Uterus (tissue), 4 donors: ENCODE data around the gene CDK5RAP1. TPM values are rescaled to one million over a fixed set of nuclear protein-coding genes. Genes with fewer than 3 reads are reported as not detected.
A peak's percentile ranks its signal among the peaks of the same experiment; 100 is the strongest.
"Not testable (repeated sequence)": the region's sequence is repeated elsewhere in the genome, so short reads cannot be mapped to it uniquely, and the experiment has no call there.

Source experiments
- DNase-seq, 2 donors: peaks; one replicate each; pipeline ENCODE4 v3.0.0-alpha.2; 2019 to 2020
- H3K27ac ChIP-seq, 2 donors: fragments of 200-600 bp; sonication (generic); 1 replicate in 1 of 2; 2 replicates in 1 of 2; pipeline ENCODE4 v1.5.1; 2016 to 2018
- H3K27me3 ChIP-seq, 2 donors: fragments of 200-600 bp; sonication (generic); one replicate each; pipeline ENCODE4 v1.5.1; 2018 to 2019; ENCODE audit warnings: control low read depth in 1 of 2
- H3K36me3 ChIP-seq, 2 donors: fragments of 200-600 bp; sonication (generic); one replicate each; pipeline ENCODE4 v1.5.1; 2019; ENCODE audit warnings: control low read depth in 1 of 2
- H3K4me1 ChIP-seq, 2 donors: fragments of 200-600 bp; sonication (generic); one replicate each; pipeline ENCODE4 v1.5.1; 2018 to 2019; ENCODE audit warnings: control low read depth in 1 of 2
- H3K4me3 ChIP-seq, 2 donors: fragments of 200-600 bp; sonication (generic); 1 replicate in 1 of 2; 2 replicates in 1 of 2; pipeline ENCODE4 v1.5.1; 2018 to 2019; ENCODE audit warnings: mild to moderate bottlenecking in 1 of 2
- H3K9me3 ChIP-seq, 2 donors: fragments of 200-600 bp; sonication (generic); one replicate each; pipeline ENCODE4 v1.5.1; 2019; ENCODE audit warnings: control low read depth in 1 of 2
- CTCF ChIP-seq, 4 experiments: fragments of 200-600 bp in 2 of 4; fragments of 450-650 bp in 2 of 4; sonication (generic) in 2 of 4; IDR thresholded peaks; one replicate each; pipeline ENCODE4 v1.5.1; 2016 to 2019; ENCODE audit warnings: antibody characterized with exemption in 4 of 4, mild to moderate bottlenecking in 2 of 4, moderate library complexity in 1 of 4
- POLR2A ChIP-seq, 2 donors: fragments of 450-650 bp; IDR thresholded peaks; one replicate each; pipeline ENCODE4 v1.6.1; 2016; ENCODE audit warnings: antibody characterized with exemption in 2 of 2, mild to moderate bottlenecking in 1 of 2, moderate library complexity in 1 of 2
- intact Hi-C: fragments of 100-400 bp; cut with DNase I; formaldehyde crosslinking; loops from one replicate; pipeline ENCODE4 v1.15.1; 2023; ENCODE audit warnings: low total_unique reads
- total RNA-seq, 4 donors: library from RNA; depleted of rRNA in 3 of 4; stranded (reverse); fragments of >200 nt in 3 of 4; gene quantifications; one replicate each; pipeline versions ENCODE4 v1.1.0 to v1.2.4, GENCODE V29; 2014 to 2023
- donor health status: DM: yes; HTN: yes; CAD: no.

The CDK5RAP1 gene
- total RNA-seq, 4 donors from 2014 or later = 4.1 to 34.6 (median 17.2) TPM

GRCh38 chr20:33431797-33432381, 30.6 kb upstream of the CDK5RAP1 start:
- H3K27me3 ChIP-seq = no peaks in the 10 kb centered on the region
- no peak for DNase-seq
- no peaks in the 10 kb centered on the region for H3K4me1 ChIP-seq
- no peak overlapping the region for H3K4me3 ChIP-seq
- intact Hi-C loops = no loop called here
- no peaks in the 10 kb centered on the region for H3K9me3 ChIP-seq
- H3K36me3 ChIP-seq = no peaks in the 10 kb centered on the region
- no peak overlapping the region for H3K27ac ChIP-seq
- no peak for TF ChIP-seq CTCF (IDR thresholded peaks at IDR 0.05)
- no peak for TF ChIP-seq POLR2A (IDR thresholded peaks at IDR 0.05)

GRCh38 chr20:33423875-33424274, 22.6 kb upstream of the CDK5RAP1 start:
- H3K9me3 ChIP-seq, H3K36me3 ChIP-seq, DNase-seq, H3K4me1 ChIP-seq, intact Hi-C loops, H3K4me3 ChIP-seq, H3K27me3 ChIP-seq: not testable (repeated sequence)
- H3K27ac ChIP-seq = peak overlapping the region; percentile 16 to 36

GRCh38 chr20:33423141-33423834, 22.0 kb upstream of the CDK5RAP1 start:
- Histone ChIP-seq H3K27ac (peak overlapping the region; percentile 16 to 36), H3K4me3 (no peak overlapping the region), H3K27me3 (no peaks in the 10 kb centered on the region), H3K36me3 (no peaks in the 10 kb centered on the region), H3K9me3 (no peaks in the 10 kb centered on the region), H3K4me1 (no peaks in the 10 kb centered on the region)
- peak; percentile 47 to 55 for DNase-seq
- intact Hi-C loops = no loop called here
- TF ChIP-seq CTCF (IDR thresholded peaks at IDR 0.05) (no peak), POLR2A (IDR thresholded peaks at IDR 0.05) (no peak)

GRCh38 chr20:33419140-33419974, 18.0 kb upstream of the CDK5RAP1 start:
- Histone ChIP-seq H3K36me3 (no peaks in the 10 kb centered on the region), H3K27me3 (no peaks in the 10 kb centered on the region), H3K27ac (no peak overlapping the region), H3K4me3 (no peak overlapping the region), H3K4me1 (no peaks in the 10 kb centered on the region), H3K9me3 (no peaks in the 10 kb centered on the region)
- DNase-seq = peak; percentile 27 to 45
- TF ChIP-seq POLR2A (IDR thresholded peaks at IDR 0.05) (no peak), CTCF (IDR thresholded peaks at IDR 0.05) (no peak)
- intact Hi-C loops = no loop called here

- DNase-seq = no peak
- H3K27ac ChIP-seq = no peak overlapping the region
- H3K36me3 ChIP-seq = no peaks in the 10 kb centered on the region
- no peaks in the 10 kb centered on the region for H3K4me1 ChIP-seq
- no peak overlapping the region for H3K4me3 ChIP-seq
- H3K27me3 ChIP-seq = no peaks in the 10 kb centered on the region
- TF ChIP-seq CTCF (IDR thresholded peaks at IDR 0.05) (no peak), POLR2A (IDR thresholded peaks at IDR 0.05) (no peak)
- H3K9me3 ChIP-seq = no peaks in the 10 kb centered on the region
- intact Hi-C loops = no loop called here
Measured at GRCh38 chr20:33418033-33418432, 16.7 kb upstream of the CDK5RAP1 start.
